ENCODE results near the gene RASSF5. TPM values are rescaled to one million over a fixed set of nuclear protein-coding genes. Genes with fewer than 3 reads are reported as not detected.

RASSF5 gene
- total RNA-seq, 1 experiment from 2014 or later, result 27.2 TPM

DNA sequence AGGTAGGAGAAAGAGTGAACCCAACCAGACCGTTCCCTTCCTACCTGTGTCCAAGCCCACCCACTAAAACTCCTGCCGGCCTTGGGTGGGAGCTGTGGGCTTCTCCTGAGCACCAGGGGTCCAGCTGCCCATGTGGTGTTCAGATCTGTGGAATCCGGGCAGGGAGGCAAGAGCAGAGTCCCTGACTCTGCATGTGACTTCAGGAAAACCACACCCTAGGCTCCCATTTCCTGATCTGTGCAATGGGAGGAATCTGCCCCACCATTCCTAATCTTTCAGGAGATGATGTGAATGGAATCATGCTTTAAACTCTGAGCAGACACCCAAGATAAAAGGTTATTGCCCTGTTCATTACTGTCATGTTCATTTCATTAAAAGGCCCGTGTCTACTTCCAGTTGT, 77.4 kb downstream of the RASSF5 start:
- Histone ChIP-seq H2AFZ (ENCODE audit: low read length) (no peak overlapping the region), H4K20me1 (ENCODE audit: insufficient read depth, low read depth, low read length) (no peaks in the 10 kb centered on the region), H3K9me3 (ENCODE audit: low read length) (no peaks in the 10 kb centered on the region), H3K9ac (ENCODE audit: low read length) (no peak overlapping the region), H3K36me3 (ENCODE audit: insufficient read depth, low read length) (0 out of 2 replicates have a peak, but pooled peaks cover 3% of the 10 kb centered on the region), H3K9me2 (replicated peaks; ENCODE audit: insufficient read depth, low read length) (no peaks in the 10 kb centered on the region), H3K27ac (ENCODE audit: low read length) (no peak overlapping the region), H3K27me3 (ENCODE audit: low read length) (no peaks in the 10 kb centered on the region), H3K4me2 (ENCODE audit: low read depth, low read length, poor library complexity, severe bottlenecking) (no peak overlapping the region), H3K4me3 (ENCODE audit: low read length) (no peak overlapping the region), H3K79me2 (ENCODE audit: low read length) (peaks cover 10% of the 10 kb centered on the region), H3K4me1 (ENCODE audit: low read length) (peaks cover 10% of the 10 kb centered on the region)
- DNase-seq, result no peak

DNA sequence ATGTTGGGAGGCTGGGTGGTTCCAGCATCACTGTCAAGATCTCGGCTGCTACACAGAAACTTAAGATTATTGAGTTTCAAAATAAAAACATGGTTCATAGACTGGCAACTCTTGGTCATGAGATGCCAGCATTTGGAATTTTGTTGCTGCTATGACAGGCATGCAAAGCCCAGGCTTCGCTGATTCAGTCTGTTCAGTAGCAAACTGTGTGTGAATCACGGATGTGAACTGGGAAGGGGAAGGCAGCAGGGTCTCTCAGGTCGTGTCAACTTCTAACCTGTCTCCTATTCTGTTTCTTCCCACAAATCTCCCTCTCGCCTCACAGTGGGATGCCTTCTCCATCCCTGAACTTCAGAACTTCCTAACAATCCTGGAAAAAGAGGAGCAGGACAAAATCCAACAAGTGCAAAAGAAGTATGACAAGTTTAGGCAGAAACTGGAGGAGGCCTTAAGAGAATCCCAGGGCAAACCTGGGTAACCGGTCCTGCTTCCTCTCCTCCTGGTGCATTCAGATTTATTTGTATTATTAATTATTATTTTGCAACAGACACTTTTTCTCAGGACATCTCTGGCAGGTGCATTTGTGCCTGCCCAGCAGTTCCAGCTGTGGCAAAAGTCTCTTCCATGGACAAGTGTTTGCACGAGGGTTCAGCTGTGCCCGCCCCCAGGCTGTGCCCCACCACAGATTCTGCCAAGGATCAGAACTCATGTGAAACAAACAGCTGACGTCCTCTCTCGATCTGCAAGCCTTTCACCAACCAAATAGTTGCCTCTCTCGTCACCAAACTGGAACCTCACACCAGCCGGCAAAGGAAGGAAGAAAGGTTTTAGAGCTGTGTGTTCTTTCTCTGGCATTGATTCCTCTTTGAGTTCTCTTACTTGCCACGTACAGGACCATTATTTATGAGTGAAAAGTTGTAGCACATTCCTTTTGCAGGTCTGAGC, 79.4 kb downstream of the RASSF5 start:
- Histone ChIP-seq H4K20me1 (ENCODE audit: insufficient read depth, low read depth, low read length) (no peaks in the 10 kb centered on the region), H3K9ac (ENCODE audit: low read length) (no peak overlapping the region), H3K9me2 (replicated peaks; ENCODE audit: insufficient read depth, low read length) (no peaks in the 10 kb centered on the region), H3K27ac (ENCODE audit: low read length) (no peak overlapping the region), H3K36me3 (ENCODE audit: insufficient read depth, low read length) (peaks cover 3% of the 10 kb centered on the region; the same call in 1 of the 2 replicates), H2AFZ (ENCODE audit: low read length) (no peak overlapping the region), H3K4me1 (ENCODE audit: low read length) (peaks cover 6% of the 10 kb centered on the region), H3K4me2 (ENCODE audit: low read depth, low read length, poor library complexity, severe bottlenecking) (no peak overlapping the region), H3K79me2 (ENCODE audit: low read length) (no peaks in the 10 kb centered on the region), H3K27me3 (ENCODE audit: low read length) (no peaks in the 10 kb centered on the region), H3K9me3 (ENCODE audit: low read length) (no peaks in the 10 kb centered on the region), H3K4me3 (ENCODE audit: low read length) (no peak overlapping the region)
- no peak for DNase-seq

DNA sequence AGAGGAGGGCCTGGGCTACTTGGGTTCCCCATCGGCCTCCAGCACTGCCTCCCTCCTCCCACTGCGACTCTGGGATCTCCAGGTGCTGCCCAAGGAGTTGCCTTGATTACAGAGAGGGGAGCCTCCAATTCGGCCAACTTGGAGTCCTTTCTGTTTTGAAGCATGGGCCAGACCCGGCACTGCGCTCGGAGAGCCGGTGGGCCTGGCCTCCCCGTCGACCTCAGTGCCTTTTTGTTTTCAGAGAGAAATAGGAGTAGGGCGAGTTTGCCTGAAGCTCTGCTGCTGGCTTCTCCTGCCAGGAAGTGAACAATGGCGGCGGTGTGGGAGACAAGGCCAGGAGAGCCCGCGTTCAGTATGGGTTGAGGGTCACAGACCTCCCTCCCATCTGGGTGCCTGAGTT, 80.6 kb downstream of the RASSF5 start:
- Histone ChIP-seq H3K27me3 (ENCODE audit: low read length) (no peaks in the 10 kb centered on the region), H3K4me2 (ENCODE audit: low read depth, low read length, poor library complexity, severe bottlenecking) (no peak overlapping the region), H3K27ac (ENCODE audit: low read length) (no peak overlapping the region), H3K9ac (ENCODE audit: low read length) (no peak overlapping the region), H3K79me2 (ENCODE audit: low read length) (no peaks in the 10 kb centered on the region), H3K36me3 (ENCODE audit: insufficient read depth, low read length) (peaks cover 10% of the 10 kb centered on the region; the same call in 1 of the 2 replicates), H2AFZ (ENCODE audit: low read length) (no peak overlapping the region), H3K9me3 (ENCODE audit: low read length) (no peaks in the 10 kb centered on the region), H3K9me2 (replicated peaks; ENCODE audit: insufficient read depth, low read length) (no peaks in the 10 kb centered on the region), H3K4me3 (ENCODE audit: low read length) (no peak overlapping the region), H3K4me1 (ENCODE audit: low read length) (peaks cover 6% of the 10 kb centered on the region), H4K20me1 (ENCODE audit: insufficient read depth, low read depth, low read length) (no peaks in the 10 kb centered on the region)
- no peak for DNase-seq

DNA sequence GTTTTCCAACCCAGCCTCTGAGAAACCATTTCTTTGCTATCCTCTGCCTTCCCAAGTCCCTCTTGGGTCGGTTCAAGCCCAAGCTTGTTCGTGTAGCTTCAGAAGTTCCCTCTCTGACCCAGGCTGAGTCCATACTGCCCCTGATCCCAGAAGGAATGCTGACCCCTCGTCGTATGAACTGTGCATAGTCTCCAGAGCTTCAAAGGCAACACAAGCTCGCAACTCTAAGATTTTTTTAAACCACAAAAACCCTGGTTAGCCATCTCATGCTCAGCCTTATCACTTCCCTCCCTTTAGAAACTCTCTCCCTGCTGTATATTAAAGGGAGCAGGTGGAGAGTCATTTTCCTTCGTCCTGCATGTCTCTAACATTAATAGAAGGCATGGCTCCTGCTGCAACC, 81.2 kb downstream of the RASSF5 start:
- no peak for DNase-seq
- Histone ChIP-seq H3K4me1 (ENCODE audit: low read length) (peaks cover 6% of the 10 kb centered on the region), H4K20me1 (ENCODE audit: insufficient read depth, low read depth, low read length) (no peaks in the 10 kb centered on the region), H3K27ac (ENCODE audit: low read length) (no peak overlapping the region), H3K4me3 (ENCODE audit: low read length) (no peak overlapping the region), H2AFZ (ENCODE audit: low read length) (no peak overlapping the region), H3K4me2 (ENCODE audit: low read depth, low read length, poor library complexity, severe bottlenecking) (no peak overlapping the region), H3K36me3 (ENCODE audit: insufficient read depth, low read length) (peaks cover 10% of the 10 kb centered on the region; the same call in 1 of the 2 replicates), H3K9me2 (replicated peaks; ENCODE audit: insufficient read depth, low read length) (no peaks in the 10 kb centered on the region), H3K9me3 (ENCODE audit: low read length) (no peaks in the 10 kb centered on the region), H3K79me2 (ENCODE audit: low read length) (no peaks in the 10 kb centered on the region), H3K27me3 (ENCODE audit: low read length) (no peaks in the 10 kb centered on the region), H3K9ac (ENCODE audit: low read length) (no peak overlapping the region)

DNA sequence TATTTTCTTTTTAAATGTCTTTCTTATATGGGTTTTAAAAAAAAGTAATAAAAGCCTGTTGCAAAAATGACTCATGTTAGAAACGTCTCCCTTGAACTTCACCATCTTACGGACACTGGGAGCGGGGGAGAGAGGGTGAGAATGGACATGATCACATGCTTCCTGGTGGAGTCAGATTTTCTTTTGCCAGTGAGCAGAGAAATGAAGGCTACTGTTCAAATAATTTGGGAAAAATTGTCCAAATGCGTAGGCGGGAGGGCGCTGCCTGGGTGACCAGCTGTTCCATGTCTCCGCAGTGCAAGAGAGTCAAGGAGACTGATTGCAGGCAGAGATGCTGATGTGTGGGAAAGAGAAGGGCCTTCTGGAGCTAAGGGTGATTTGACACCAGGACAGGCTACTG, 81.9 kb downstream of the RASSF5 start:
- Histone ChIP-seq H3K4me3 (ENCODE audit: low read length) (no peak overlapping the region), H3K4me2 (ENCODE audit: low read depth, low read length, poor library complexity, severe bottlenecking) (no peak overlapping the region), H3K27me3 (ENCODE audit: low read length) (no peaks in the 10 kb centered on the region), H3K79me2 (ENCODE audit: low read length) (no peaks in the 10 kb centered on the region), H3K36me3 (ENCODE audit: insufficient read depth, low read length) (peaks cover 11% of the 10 kb centered on the region; the same call in 1 of the 2 replicates), H3K4me1 (ENCODE audit: low read length) (peaks cover 6% of the 10 kb centered on the region), H4K20me1 (ENCODE audit: insufficient read depth, low read depth, low read length) (no peaks in the 10 kb centered on the region), H3K9ac (ENCODE audit: low read length) (no peak overlapping the region), H3K9me3 (ENCODE audit: low read length) (no peaks in the 10 kb centered on the region), H3K9me2 (replicated peaks; ENCODE audit: insufficient read depth, low read length) (no peaks in the 10 kb centered on the region), H3K27ac (ENCODE audit: low read length) (no peak overlapping the region), H2AFZ (ENCODE audit: low read length) (no peak overlapping the region)
- DNase-seq, result no peak

DNA sequence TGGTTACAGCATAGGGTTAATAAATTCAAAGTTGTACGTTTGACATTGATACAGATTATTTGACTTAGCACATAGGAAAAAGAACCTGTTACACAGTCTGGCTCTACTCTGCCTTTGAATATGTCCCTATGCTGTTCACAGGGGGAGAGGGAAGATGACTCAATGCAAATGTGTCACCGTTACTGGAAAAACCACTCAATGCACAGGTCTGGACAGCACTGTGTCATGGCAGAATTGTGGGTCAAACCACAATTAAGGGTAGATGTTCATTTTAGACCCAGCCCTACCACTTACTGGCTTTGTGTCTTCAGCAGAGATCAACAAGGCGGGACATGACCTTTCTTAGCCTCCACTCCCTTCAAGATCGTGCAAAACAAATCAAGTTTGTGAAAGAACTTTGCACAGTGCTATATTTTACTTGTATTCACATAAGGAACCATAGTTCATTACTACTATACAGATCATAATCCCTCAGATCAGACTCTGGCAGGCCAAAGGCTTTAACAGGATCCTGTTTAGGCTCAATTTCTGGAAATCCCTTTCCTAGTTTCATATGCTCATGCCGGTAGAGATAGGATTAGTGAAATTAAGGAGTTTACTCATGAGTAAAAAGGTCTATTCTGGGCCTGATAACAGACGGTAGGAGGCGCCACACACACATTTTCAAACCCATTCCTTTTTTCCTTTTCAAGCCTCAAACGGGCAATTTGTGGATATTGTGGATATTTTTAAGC, 82.9 kb downstream of the RASSF5 start:
- Histone ChIP-seq H3K4me1 (ENCODE audit: low read length) (peaks cover 6% of the 10 kb centered on the region), H3K4me2 (ENCODE audit: low read depth, low read length, poor library complexity, severe bottlenecking) (no peak overlapping the region), H3K4me3 (ENCODE audit: low read length) (no peak overlapping the region), H3K79me2 (ENCODE audit: low read length) (no peaks in the 10 kb centered on the region), H3K27me3 (ENCODE audit: low read length) (no peaks in the 10 kb centered on the region), H3K27ac (ENCODE audit: low read length) (no peak overlapping the region), H3K9me2 (replicated peaks; ENCODE audit: insufficient read depth, low read length) (no peaks in the 10 kb centered on the region), H3K9me3 (ENCODE audit: low read length) (no peaks in the 10 kb centered on the region), H2AFZ (ENCODE audit: low read length) (no peak overlapping the region), H3K9ac (ENCODE audit: low read length) (no peak overlapping the region), H3K36me3 (ENCODE audit: insufficient read depth, low read length) (peaks cover 20% of the 10 kb centered on the region; the same call in 1 of the 2 replicates), H4K20me1 (ENCODE audit: insufficient read depth, low read depth, low read length) (no peaks in the 10 kb centered on the region)
- no peak for DNase-seq

DNA sequence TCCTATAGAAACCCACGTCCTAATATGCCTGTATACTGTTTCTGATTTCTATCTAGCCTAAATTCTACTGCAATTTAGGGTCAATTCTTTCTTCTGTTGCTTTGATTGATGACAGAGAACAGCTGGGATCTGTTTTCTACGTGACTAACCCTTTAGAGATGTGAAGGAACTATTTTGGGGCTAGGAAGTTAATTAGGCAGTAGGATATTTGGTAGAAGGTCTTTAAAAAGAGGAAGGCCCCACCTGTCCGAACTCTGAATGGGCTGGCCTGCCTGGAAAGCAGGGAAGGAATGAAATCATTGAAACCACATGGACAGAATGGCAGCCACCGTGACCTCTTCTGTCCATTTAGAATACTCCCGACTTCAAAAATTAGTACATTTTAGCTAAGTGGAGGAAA, 83.9 kb downstream of the RASSF5 start:
- Histone ChIP-seq H4K20me1 (ENCODE audit: insufficient read depth, low read depth, low read length) (no peaks in the 10 kb centered on the region), H3K9me3 (ENCODE audit: low read length) (no peaks in the 10 kb centered on the region), H3K9me2 (replicated peaks; ENCODE audit: insufficient read depth, low read length) (no peaks in the 10 kb centered on the region), H3K27ac (ENCODE audit: low read length) (no peak overlapping the region), H3K4me3 (ENCODE audit: low read length) (no peak overlapping the region), H3K4me1 (ENCODE audit: low read length) (peaks cover 6% of the 10 kb centered on the region), H3K27me3 (ENCODE audit: low read length) (no peaks in the 10 kb centered on the region), H2AFZ (ENCODE audit: low read length) (no peak overlapping the region), H3K79me2 (ENCODE audit: low read length) (no peaks in the 10 kb centered on the region), H3K36me3 (ENCODE audit: insufficient read depth, low read length) (peaks cover 26% of the 10 kb centered on the region; the same call in 1 of the 2 replicates), H3K4me2 (ENCODE audit: low read depth, low read length, poor library complexity, severe bottlenecking) (no peak overlapping the region), H3K9ac (ENCODE audit: low read length) (no peak overlapping the region)
- DNase-seq, result no peak

DNA sequence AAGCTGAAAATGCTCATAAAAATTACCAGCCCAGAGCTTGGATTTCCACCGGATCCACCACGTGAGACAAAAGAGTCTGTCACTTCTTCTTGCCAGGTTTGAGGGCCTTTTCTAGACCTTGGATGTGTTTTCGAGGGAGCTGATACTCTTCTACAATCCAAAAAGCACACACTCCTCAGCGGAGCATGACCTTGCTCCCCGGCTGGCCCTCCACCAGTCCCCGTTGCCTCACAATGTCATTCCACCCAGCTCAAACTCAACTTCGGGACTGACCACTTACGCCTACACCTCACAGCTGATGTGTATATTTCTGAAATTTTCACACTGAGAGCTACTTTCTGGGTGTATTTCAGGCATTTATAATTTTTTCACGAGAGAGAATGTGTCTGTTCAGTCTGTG, 84.4 kb downstream of the RASSF5 start:
- Histone ChIP-seq H3K27me3 (ENCODE audit: low read length) (no peaks in the 10 kb centered on the region), H3K27ac (ENCODE audit: low read length) (no peak overlapping the region), H3K79me2 (ENCODE audit: low read length) (no peaks in the 10 kb centered on the region), H3K9me2 (replicated peaks; ENCODE audit: insufficient read depth, low read length) (no peaks in the 10 kb centered on the region), H3K4me1 (ENCODE audit: low read length) (peaks cover 6% of the 10 kb centered on the region), H3K9me3 (ENCODE audit: low read length) (no peaks in the 10 kb centered on the region), H3K4me2 (ENCODE audit: low read depth, low read length, poor library complexity, severe bottlenecking) (no peak overlapping the region), H2AFZ (ENCODE audit: low read length) (no peak overlapping the region), H3K9ac (ENCODE audit: low read length) (no peak overlapping the region), H4K20me1 (ENCODE audit: insufficient read depth, low read depth, low read length) (no peaks in the 10 kb centered on the region), H3K36me3 (ENCODE audit: insufficient read depth, low read length) (peaks cover 26% of the 10 kb centered on the region; the same call in 1 of the 2 replicates), H3K4me3 (ENCODE audit: low read length) (no peak overlapping the region)
- no peak for DNase-seq
